Measurements from ENCODE around the gene PIK3R4. TPM values are rescaled to one million over a fixed set of nuclear protein-coding genes. Genes with fewer than 3 reads are reported as not detected.
A peak's percentile ranks its signal among the peaks of the same experiment; 100 is the strongest.

The PIK3R4 gene
- total RNA-seq, 1 donor = 35.5 TPM

DNA sequence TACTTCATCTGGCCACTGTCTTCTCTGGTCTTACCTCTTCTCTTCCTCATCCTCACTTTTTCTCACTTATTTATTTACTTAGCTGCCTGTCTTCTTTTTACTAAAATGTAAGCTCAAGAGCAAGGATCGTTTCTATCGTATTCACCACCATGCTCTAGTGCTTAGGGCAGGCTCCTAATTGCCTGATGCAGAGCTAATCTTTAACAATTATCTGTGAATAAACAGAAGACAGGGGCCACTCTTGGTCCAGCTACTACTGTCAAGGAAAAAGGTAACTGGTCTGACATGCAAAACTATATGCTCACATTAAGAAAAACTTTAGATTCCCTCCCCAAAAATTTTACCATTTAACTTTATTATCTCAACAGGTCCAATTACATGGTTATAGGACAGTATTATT is 17.5 kb downstream of the PIK3R4 start:
- Histone ChIP-seq H4K20me1 (ENCODE audit: insufficient read depth, low read length) (no peaks in the 10 kb centered on the region), H3K36me3 (ENCODE audit: insufficient read depth, low read length) (no peaks in the 10 kb centered on the region), H2AFZ (ENCODE audit: low read length) (no peak overlapping the region), H3K4me3 (ENCODE audit: insufficient read depth, low read length) (no peak overlapping the region), H3K27me3 (ENCODE audit: insufficient read depth, low read length) (no peaks in the 10 kb centered on the region), H3K9me3 (ENCODE audit: low read depth, low read length) (no peaks in the 10 kb centered on the region), H3K4me2 (ENCODE audit: insufficient read depth, low read length) (no peak overlapping the region), H3K27ac (ENCODE audit: low read depth, low read length) (no peak overlapping the region), H3K4me1 (ENCODE audit: insufficient read depth, low read length) (peaks cover 4% of the 10 kb centered on the region), H3K79me2 (ENCODE audit: insufficient read depth, low read length) (peaks cover 4% of the 10 kb centered on the region)
- no peak for TF ChIP-seq CTCF (IDR thresholded peaks at IDR 0.05; ENCODE audit: extremely low read depth, low read depth, low read length)
- no peak for DNase-seq (ENCODE audit: insufficient read length, low spot score, missing footprints)

DNA sequence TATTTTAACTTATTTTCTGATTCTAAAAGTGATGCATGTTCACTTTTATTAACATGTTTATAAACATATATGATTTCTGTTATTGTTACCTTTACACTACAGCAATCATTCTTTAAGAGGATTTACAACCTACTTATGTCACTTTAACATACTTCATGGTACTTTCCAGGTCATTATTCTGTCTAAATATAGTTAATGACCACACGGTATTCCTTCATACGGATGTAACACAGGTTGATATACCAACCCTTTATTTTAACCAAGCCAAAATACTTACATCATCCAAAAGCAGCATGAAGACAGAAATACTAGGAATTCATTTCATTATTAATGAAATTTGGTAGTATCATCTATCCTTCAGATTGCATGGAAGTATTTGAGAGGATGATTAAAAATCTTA is 18.6 kb downstream of the PIK3R4 start:
- Histone ChIP-seq H3K4me1 (ENCODE audit: insufficient read depth, low read length) (peaks cover 4% of the 10 kb centered on the region), H3K4me2 (ENCODE audit: insufficient read depth, low read length) (no peak overlapping the region), H4K20me1 (ENCODE audit: insufficient read depth, low read length) (no peaks in the 10 kb centered on the region), H3K4me3 (ENCODE audit: insufficient read depth, low read length) (no peak overlapping the region), H3K36me3 (ENCODE audit: insufficient read depth, low read length) (peaks cover 4% of the 10 kb centered on the region), H3K79me2 (ENCODE audit: insufficient read depth, low read length) (peaks cover 4% of the 10 kb centered on the region), H3K27me3 (ENCODE audit: insufficient read depth, low read length) (no peaks in the 10 kb centered on the region), H3K9me3 (ENCODE audit: low read depth, low read length) (no peaks in the 10 kb centered on the region), H3K27ac (ENCODE audit: low read depth, low read length) (no peak overlapping the region), H2AFZ (ENCODE audit: low read length) (no peak overlapping the region)
- DNase-seq (ENCODE audit: insufficient read length, low spot score, missing footprints) = no peak
- no peak for TF ChIP-seq CTCF (IDR thresholded peaks at IDR 0.05; ENCODE audit: extremely low read depth, low read depth, low read length)

DNA sequence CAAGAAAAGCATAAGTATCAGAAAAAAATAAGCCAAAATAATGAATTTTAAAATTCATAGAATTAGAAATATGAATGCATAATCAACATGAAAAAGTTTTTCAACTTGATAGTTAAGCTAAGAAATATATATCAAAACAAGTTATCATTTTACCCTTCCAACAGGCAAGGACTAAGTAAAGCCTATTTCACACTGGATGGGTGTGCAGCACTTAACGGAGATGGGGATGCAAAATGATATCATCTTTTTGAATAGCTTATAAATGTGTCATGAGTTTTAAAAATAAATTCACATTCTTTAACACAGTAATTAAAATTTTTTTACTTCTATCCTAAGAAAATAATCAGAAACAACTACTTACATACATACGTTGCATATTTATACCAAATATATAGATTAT is 20.9 kb downstream of the PIK3R4 start:
- peaks cover 4% of the 10 kb centered on the region for H3K4me1 ChIP-seq (ENCODE audit: insufficient read depth, low read length)
- no peaks in the 10 kb centered on the region for H3K9me3 ChIP-seq (ENCODE audit: low read depth, low read length)
- H3K36me3 ChIP-seq (ENCODE audit: insufficient read depth, low read length) = peaks cover 5% of the 10 kb centered on the region
- H2AFZ ChIP-seq (ENCODE audit: low read length) = no peak overlapping the region
- H4K20me1 ChIP-seq (ENCODE audit: insufficient read depth, low read length) = no peaks in the 10 kb centered on the region
- no peak overlapping the region for H3K27ac ChIP-seq (ENCODE audit: low read depth, low read length)
- no peaks in the 10 kb centered on the region for H3K79me2 ChIP-seq (ENCODE audit: insufficient read depth, low read length)
- DNase-seq (ENCODE audit: insufficient read length, low spot score, missing footprints) = peak; percentile 54
- TF ChIP-seq CTCF (IDR thresholded peaks at IDR 0.05; ENCODE audit: extremely low read depth, low read depth, low read length) = no peak
- no peak overlapping the region for H3K4me2 ChIP-seq (ENCODE audit: insufficient read depth, low read length)
- H3K27me3 ChIP-seq (ENCODE audit: insufficient read depth, low read length) = no peaks in the 10 kb centered on the region
- no peak overlapping the region for H3K4me3 ChIP-seq (ENCODE audit: insufficient read depth, low read length)

DNA sequence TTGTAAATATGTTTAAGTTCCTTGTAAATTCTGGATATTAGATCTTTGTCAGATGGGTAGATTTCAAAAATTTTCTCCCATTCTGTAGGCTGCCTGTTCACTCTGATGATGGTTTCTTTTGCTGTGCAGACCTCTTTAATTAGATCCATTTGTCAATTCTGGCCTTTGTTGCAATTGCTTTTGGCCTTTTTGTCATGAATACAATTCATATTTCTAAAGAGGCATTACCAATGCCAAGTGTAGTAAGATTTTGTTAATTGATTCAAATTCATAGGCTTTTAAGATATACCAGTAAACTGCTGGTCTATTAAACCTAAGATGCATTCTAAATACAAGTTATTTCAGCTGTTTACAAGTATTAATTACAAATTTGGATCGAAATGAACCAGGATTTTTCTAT is 31.0 kb downstream of the PIK3R4 start:
- H2AFZ ChIP-seq (ENCODE audit: low read length) = no peak overlapping the region
- no peaks in the 10 kb centered on the region for H3K79me2 ChIP-seq (ENCODE audit: insufficient read depth, low read length)
- H3K9me3 ChIP-seq (ENCODE audit: low read depth, low read length) = no peaks in the 10 kb centered on the region
- TF ChIP-seq CTCF (IDR thresholded peaks at IDR 0.05; ENCODE audit: extremely low read depth, low read depth, low read length) = no peak
- no peak overlapping the region for H3K4me3 ChIP-seq (ENCODE audit: insufficient read depth, low read length)
- no peaks in the 10 kb centered on the region for H4K20me1 ChIP-seq (ENCODE audit: insufficient read depth, low read length)
- H3K36me3 ChIP-seq (ENCODE audit: insufficient read depth, low read length) = peaks cover 17% of the 10 kb centered on the region
- H3K27me3 ChIP-seq (ENCODE audit: insufficient read depth, low read length) = no peaks in the 10 kb centered on the region
- H3K4me2 ChIP-seq (ENCODE audit: insufficient read depth, low read length) = no peak overlapping the region
- DNase-seq (ENCODE audit: insufficient read length, low spot score, missing footprints) = no peak
- no peaks in the 10 kb centered on the region for H3K4me1 ChIP-seq (ENCODE audit: insufficient read depth, low read length)
- H3K27ac ChIP-seq (ENCODE audit: low read depth, low read length) = no peak overlapping the region
